ENCODE measurements around the gene IPO13.

IPO13 gene

GRCh38 chr1:43952731-43953346 is 6.1 kb downstream of the IPO13 start:
- DNase-seq, result no peak
- H3F3A ChIP-seq (ENCODE audit: insufficient read depth, low read length), result no peaks in the 10 kb centered on the region
- H3K4me2 ChIP-seq (ENCODE audit: low read depth, low read length), result no peak overlapping the region
- H3K27ac ChIP-seq (ENCODE audit: low read length), result no peak overlapping the region
- no peaks in the 10 kb centered on the region for H4K20me1 ChIP-seq (ENCODE audit: insufficient read depth, low read length)
- no peaks in the 10 kb centered on the region for H3K9me2 ChIP-seq (replicated peaks; ENCODE audit: insufficient read depth, low read length)
- TF ChIP-seq EZH2 (optimal IDR thresholded peaks at IDR 0.05; ENCODE audit: low read depth, low read length), result no peak
- TF ChIP-seq, protein P1, sequence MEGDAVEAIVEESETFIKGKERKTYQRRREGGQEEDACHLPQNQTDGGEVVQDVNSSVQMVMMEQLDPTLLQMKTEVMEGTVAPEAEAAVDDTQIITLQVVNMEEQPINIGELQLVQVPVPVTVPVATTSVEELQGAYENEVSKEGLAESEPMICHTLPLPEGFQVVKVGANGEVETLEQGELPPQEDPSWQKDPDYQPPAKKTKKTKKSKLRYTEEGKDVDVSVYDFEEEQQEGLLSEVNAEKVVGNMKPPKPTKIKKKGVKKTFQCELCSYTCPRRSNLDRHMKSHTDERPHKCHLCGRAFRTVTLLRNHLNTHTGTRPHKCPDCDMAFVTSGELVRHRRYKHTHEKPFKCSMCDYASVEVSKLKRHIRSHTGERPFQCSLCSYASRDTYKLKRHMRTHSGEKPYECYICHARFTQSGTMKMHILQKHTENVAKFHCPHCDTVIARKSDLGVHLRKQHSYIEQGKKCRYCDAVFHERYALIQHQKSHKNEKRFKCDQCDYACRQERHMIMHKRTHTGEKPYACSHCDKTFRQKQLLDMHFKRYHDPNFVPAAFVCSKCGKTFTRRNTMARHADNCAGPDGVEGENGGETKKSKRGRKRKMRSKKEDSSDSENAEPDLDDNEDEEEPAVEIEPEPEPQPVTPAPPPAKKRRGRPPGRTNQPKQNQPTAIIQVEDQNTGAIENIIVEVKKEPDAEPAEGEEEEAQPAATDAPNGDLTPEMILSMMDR (IDR thresholded peaks at IDR 0.05; ENCODE audit: low read length), result no peak
- TF ChIP-seq EZH2phosphoT487 (IDR thresholded peaks at IDR 0.05; ENCODE audit: low read length), result no peak
- H3K4me1 ChIP-seq (ENCODE audit: low read length), result peaks cover 7% of the 10 kb centered on the region; the same call in 1 of the 2 replicates
- H3K9ac ChIP-seq (ENCODE audit: low read length), result no peak overlapping the region
- no peak overlapping the region for H2AFZ ChIP-seq (ENCODE audit: low read length)
- H3K36me3 ChIP-seq (replicated peaks; ENCODE audit: insufficient read depth, low read length), result no peaks in the 10 kb centered on the region
- no peak overlapping the region for H3K4me3 ChIP-seq (ENCODE audit: low read length)
- H3K9me3 ChIP-seq (replicated peaks; ENCODE audit: insufficient read depth, low read length), result no peaks in the 10 kb centered on the region
- H3K79me2 ChIP-seq (ENCODE audit: low read length), result peaks cover 14% of the 10 kb centered on the region
- no peaks in the 10 kb centered on the region for H3K27me3 ChIP-seq (replicated peaks; ENCODE audit: insufficient read depth, low read length)

DNA sequence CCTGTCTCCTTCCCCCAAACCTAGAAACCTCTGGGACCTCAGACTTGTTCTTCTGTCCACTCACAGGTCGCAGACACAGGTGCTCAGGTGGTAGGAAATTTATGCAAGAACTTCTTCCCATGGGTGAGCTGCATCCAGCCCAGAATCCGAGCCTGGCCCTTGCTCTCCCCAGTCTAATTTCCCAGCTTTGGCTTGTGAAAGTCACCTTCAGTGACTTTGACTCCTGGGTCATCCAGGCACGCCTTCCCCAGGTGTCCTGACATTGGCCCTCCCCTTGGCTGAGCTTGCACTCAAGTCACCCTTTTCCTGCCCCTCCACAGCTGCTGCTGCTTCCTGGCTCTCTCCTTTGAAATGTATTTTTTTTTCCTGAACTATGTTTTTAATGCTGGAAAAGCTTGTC is 6.6 kb downstream of the IPO13 start:
- peaks cover 2% of the 10 kb centered on the region; the same call in 1 of the 2 replicates for H3K4me1 ChIP-seq (ENCODE audit: low read length)
- H3K27ac ChIP-seq (ENCODE audit: low read length), result no peak overlapping the region
- no peaks in the 10 kb centered on the region for H3K9me3 ChIP-seq (replicated peaks; ENCODE audit: insufficient read depth, low read length)
- no peak for DNase-seq
- H3K4me2 ChIP-seq (ENCODE audit: low read depth, low read length), result no peak overlapping the region
- no peak overlapping the region for H3K9ac ChIP-seq (ENCODE audit: low read length)
- no peaks in the 10 kb centered on the region for H3K9me2 ChIP-seq (replicated peaks; ENCODE audit: insufficient read depth, low read length)
- no peak overlapping the region for H2AFZ ChIP-seq (ENCODE audit: low read length)
- H3F3A ChIP-seq (ENCODE audit: insufficient read depth, low read length), result no peaks in the 10 kb centered on the region
- no peaks in the 10 kb centered on the region for H4K20me1 ChIP-seq (ENCODE audit: insufficient read depth, low read length)
- no peaks in the 10 kb centered on the region for H3K27me3 ChIP-seq (replicated peaks; ENCODE audit: insufficient read depth, low read length)
- TF ChIP-seq, protein P1 (IDR thresholded peaks at IDR 0.05; ENCODE audit: low read length), result no peak
- no peak for TF ChIP-seq EZH2 (optimal IDR thresholded peaks at IDR 0.05; ENCODE audit: low read depth, low read length)
- TF ChIP-seq EZH2phosphoT487 (IDR thresholded peaks at IDR 0.05; ENCODE audit: low read length), result no peak
- H3K4me3 ChIP-seq (ENCODE audit: low read length), result no peak overlapping the region
- peaks cover 9% of the 10 kb centered on the region for H3K79me2 ChIP-seq (ENCODE audit: low read length)
- H3K36me3 ChIP-seq (replicated peaks; ENCODE audit: insufficient read depth, low read length), result no peaks in the 10 kb centered on the region

- H3K36me3 ChIP-seq (replicated peaks; ENCODE audit: insufficient read depth, low read length), result no peaks in the 10 kb centered on the region
- H3K79me2 ChIP-seq (ENCODE audit: low read length), result peaks cover 2% of the 10 kb centered on the region; the same call in 1 of the 2 replicates
- TF ChIP-seq EZH2phosphoT487 (IDR thresholded peaks at IDR 0.05; ENCODE audit: low read length) (no peak), EZH2 (optimal IDR thresholded peaks at IDR 0.05; ENCODE audit: low read depth, low read length) (no peak)
- TF ChIP-seq, protein P1 (IDR thresholded peaks at IDR 0.05; ENCODE audit: low read length), result no peak
- H2AFZ ChIP-seq (ENCODE audit: low read length), result no peak overlapping the region
- no peak overlapping the region for H3K9ac ChIP-seq (ENCODE audit: low read length)
- H3K27me3 ChIP-seq (replicated peaks; ENCODE audit: insufficient read depth, low read length), result no peaks in the 10 kb centered on the region
- H3K4me2 ChIP-seq (ENCODE audit: low read depth, low read length), result no peak overlapping the region
- no peaks in the 10 kb centered on the region for H4K20me1 ChIP-seq (ENCODE audit: insufficient read depth, low read length)
- no peaks in the 10 kb centered on the region for H3F3A ChIP-seq (ENCODE audit: insufficient read depth, low read length)
- no peak for DNase-seq
- H3K27ac ChIP-seq (ENCODE audit: low read length), result no peak overlapping the region
- H3K4me3 ChIP-seq (ENCODE audit: low read length), result no peak overlapping the region
- H3K9me3 ChIP-seq (replicated peaks; ENCODE audit: insufficient read depth, low read length), result no peaks in the 10 kb centered on the region
- no peaks in the 10 kb centered on the region for H3K9me2 ChIP-seq (replicated peaks; ENCODE audit: insufficient read depth, low read length)
- no peaks in the 10 kb centered on the region for H3K4me1 ChIP-seq (ENCODE audit: low read length)
These were observed 7.3 kb downstream of the IPO13 start for GRCh38 chr1:43954036-43954435.

Measured in MM.1S (cell line).